Smooth muscle cell (in vitro differentiated cells): ENCODE data around the gene TNRC6A. TPM values are rescaled to one million over a fixed set of nuclear protein-coding genes. Genes with fewer than 3 reads are reported as not detected.

ENCODE experiments used
- DNase-seq: peaks from one replicate; lab custom pipeline; 2025; ENCODE audit not compliant: unreplicated experiment; lab: John Stamatoyannopoulos, UW
- H2AFZ ChIP-seq: fragments of 200-600 bp; sonication (generic); 2 replicates; pipeline ENCODE4 v1.6.0; 2016; ENCODE audit warnings: antibody characterized with exemption, low read depth, mild to moderate bottlenecking
- H3F3A ChIP-seq: fragments of 200-600 bp; sonication (generic); 2 replicates; pipeline ENCODE4 v1.6.0; 2017; ENCODE audit warnings: antibody characterized with exemption, low read depth
- H3K27ac ChIP-seq: fragments of 200-600 bp; sonication (generic); 2 replicates; pipeline ENCODE4 v1.5.1; 2016; ENCODE audit warnings: low read depth, mild to moderate bottlenecking
- H3K27me3 ChIP-seq: fragments of 200-600 bp; sonication (generic); 2 replicates; pipeline ENCODE4 v1.6.1; 2016; ENCODE audit warnings: low read depth, mild to moderate bottlenecking
- H3K36me3 ChIP-seq: fragments of 200-600 bp; sonication (generic); 2 replicates; pipeline ENCODE4 v1.5.1; 2016; ENCODE audit warnings: low read depth
- H3K4me1 ChIP-seq: fragments of 200-600 bp; sonication (generic); 2 replicates; pipeline ENCODE4 v1.5.1; 2016; ENCODE audit warnings: low read depth
- H3K4me2 ChIP-seq: fragments of 200-600 bp; sonication (generic); 2 replicates; pipeline ENCODE4 v1.6.0; 2016; ENCODE audit warnings: mild to moderate bottlenecking
- H3K4me3 ChIP-seq: fragments of 200-600 bp; sonication (generic); 2 replicates; pipeline ENCODE4 v1.5.1; 2016; ENCODE audit warnings: mild to moderate bottlenecking
- H3K79me2 ChIP-seq: fragments of 200-600 bp; sonication (generic); 2 replicates; pipeline ENCODE4 v1.6.0; 2016; ENCODE audit warnings: low read depth, mild to moderate bottlenecking
- H3K9ac ChIP-seq: fragments of 200-600 bp; sonication (generic); 2 replicates; pipeline ENCODE4 v1.6.0; 2016; ENCODE audit warnings: low read depth
- H3K9me3 ChIP-seq: fragments of 200-600 bp; sonication (generic); replicated peaks from 2 replicates; pipeline ENCODE4 v1.5.1; 2016; ENCODE audit warnings: low read depth
- H4K20me1 ChIP-seq: fragments of 200-600 bp; sonication (generic); 2 replicates; pipeline ENCODE4 v1.6.0; 2016; ENCODE audit warnings: low read depth
- WGBS: methylation state at CpG from one replicate; pipeline ENCODE4 v1.1.7; 2016; ENCODE audit warnings: low lambda C conversion rate; 5-methylcytosine and 5-hydroxymethylcytosine counted together
- polyA plus RNA-seq: library from polyadenylated mRNA; unstranded; fragments of >200 nt; fragmentation: Nextera tagmentation; extraction: Ambion mirVana; gene quantifications from 2 replicates; pipeline ENCODE4 v1.2.1, GENCODE V29; 2016
- total RNA-seq: library from RNA; depleted of rRNA; stranded (reverse); fragments of >200 nt; gene quantifications from 2 replicates; pipeline ENCODE4 v1.2.3, GENCODE V29; 2014
- TF ChIP-seq, protein P1 (sequence below): fragments of 200-600 bp; sonication (generic); IDR thresholded peaks from 2 replicates; pipeline ENCODE4 v1.5.1; 2017; ENCODE audit warnings: borderline replicate concordance, mild to moderate bottlenecking, antibody characterized with exemption; ENCODE audit not compliant: insufficient read depth, poor library complexity, severe bottlenecking

The TNRC6A gene
- total and polyA plus RNA-seq, 2 experiments from 2014 or later = 14.6 to 30.3 TPM

DNA sequence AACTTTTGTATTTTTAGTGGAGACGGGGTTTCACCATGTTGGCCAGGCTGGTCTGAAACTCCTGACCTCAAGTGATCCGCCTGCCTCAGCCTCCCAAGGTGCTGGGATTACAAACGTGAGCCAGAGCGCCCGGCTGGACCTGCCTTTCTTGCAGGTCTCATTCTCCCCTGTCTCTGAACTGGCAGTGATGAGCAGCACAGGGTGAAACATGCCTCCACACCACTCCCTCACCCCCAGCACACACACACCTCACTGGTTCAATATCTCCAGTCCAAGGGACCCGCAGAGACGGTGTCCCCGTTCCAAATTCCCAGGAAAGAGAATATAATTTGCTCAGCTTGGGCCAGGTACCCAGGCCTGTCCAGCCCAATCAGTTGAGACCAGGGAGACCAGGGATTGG is 139.6 kb downstream of the TNRC6A start:
- DNase-seq = no peak
- Histone ChIP-seq H3K4me2 (no peak overlapping the region), H3K36me3 (no peaks in the 10 kb centered on the region), H3K27ac (no peak overlapping the region), H2AFZ (no peak overlapping the region), H3F3A (no peaks in the 10 kb centered on the region), H4K20me1 (no peaks in the 10 kb centered on the region), H3K4me3 (no peak overlapping the region), H3K79me2 (no peaks in the 10 kb centered on the region), H3K27me3 (no peaks in the 10 kb centered on the region), H3K9me3 (no peaks in the 10 kb centered on the region), H3K9ac (no peak overlapping the region), H3K4me1 (no peaks in the 10 kb centered on the region)
- 86% methylated on average over 8 of the region's 8 CpGs for WGBS
- TF ChIP-seq, protein P1, sequence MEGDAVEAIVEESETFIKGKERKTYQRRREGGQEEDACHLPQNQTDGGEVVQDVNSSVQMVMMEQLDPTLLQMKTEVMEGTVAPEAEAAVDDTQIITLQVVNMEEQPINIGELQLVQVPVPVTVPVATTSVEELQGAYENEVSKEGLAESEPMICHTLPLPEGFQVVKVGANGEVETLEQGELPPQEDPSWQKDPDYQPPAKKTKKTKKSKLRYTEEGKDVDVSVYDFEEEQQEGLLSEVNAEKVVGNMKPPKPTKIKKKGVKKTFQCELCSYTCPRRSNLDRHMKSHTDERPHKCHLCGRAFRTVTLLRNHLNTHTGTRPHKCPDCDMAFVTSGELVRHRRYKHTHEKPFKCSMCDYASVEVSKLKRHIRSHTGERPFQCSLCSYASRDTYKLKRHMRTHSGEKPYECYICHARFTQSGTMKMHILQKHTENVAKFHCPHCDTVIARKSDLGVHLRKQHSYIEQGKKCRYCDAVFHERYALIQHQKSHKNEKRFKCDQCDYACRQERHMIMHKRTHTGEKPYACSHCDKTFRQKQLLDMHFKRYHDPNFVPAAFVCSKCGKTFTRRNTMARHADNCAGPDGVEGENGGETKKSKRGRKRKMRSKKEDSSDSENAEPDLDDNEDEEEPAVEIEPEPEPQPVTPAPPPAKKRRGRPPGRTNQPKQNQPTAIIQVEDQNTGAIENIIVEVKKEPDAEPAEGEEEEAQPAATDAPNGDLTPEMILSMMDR = no peak

DNA sequence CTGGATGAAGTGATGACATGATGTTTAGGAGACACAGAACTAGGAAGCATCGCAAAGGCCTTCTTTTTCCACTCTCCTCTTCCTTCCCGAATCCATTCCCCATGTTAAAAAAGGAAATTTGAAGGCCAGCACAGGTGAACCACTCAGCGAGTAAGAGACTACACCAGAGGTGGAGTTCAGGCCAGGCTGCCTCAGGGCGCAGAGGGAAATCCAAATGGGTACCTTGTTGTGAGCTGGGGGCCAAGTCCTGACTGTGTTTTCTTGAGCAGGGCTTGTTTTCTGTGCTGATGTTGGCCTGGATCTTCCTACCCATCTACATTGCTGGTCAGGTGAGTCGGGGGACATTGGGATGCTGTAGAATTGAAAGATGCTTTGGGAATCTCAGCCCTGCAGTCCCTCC is 142.4 kb downstream of the TNRC6A start:
- Histone ChIP-seq H3K4me3 (no peak overlapping the region), H3K27me3 (peaks cover 4% of the 10 kb centered on the region), H3F3A (no peaks in the 10 kb centered on the region), H3K4me1 (no peaks in the 10 kb centered on the region), H3K4me2 (no peak overlapping the region), H3K79me2 (no peaks in the 10 kb centered on the region), H2AFZ (no peak overlapping the region), H3K27ac (no peak overlapping the region), H3K9ac (no peak overlapping the region), H3K36me3 (no peaks in the 10 kb centered on the region), H4K20me1 (no peaks in the 10 kb centered on the region), H3K9me3 (no peaks in the 10 kb centered on the region)
- no peak for DNase-seq
- WGBS = 98% methylated on average over 5 of the region's 5 CpGs
- TF ChIP-seq, protein P1 = no peak

DNA sequence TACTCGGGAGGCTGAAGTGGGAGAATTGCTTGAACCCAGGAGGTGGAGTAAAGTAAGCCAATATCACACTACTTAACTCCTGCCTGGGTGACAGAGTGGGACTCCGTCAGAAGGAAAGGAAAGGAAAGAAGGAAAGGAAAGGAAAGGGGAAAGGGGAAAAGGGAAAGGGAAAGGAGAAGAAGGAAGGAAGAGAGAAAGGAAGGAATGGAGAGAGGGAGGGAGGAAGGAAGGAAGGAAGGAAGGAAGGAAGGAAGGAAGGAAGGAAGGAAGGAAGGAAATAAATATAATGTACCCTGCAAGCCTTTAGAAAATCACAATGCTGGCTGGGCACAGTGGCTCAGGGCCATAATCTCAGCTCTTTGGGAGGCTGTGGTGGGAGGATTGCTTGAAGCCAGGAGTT is 143.6 kb downstream of the TNRC6A start:
- H3K79me2 ChIP-seq = no peaks in the 10 kb centered on the region
- H4K20me1 ChIP-seq = no peaks in the 10 kb centered on the region
- no peak overlapping the region for H3K27ac ChIP-seq
- H3K9ac ChIP-seq = no peak overlapping the region
- no peaks in the 10 kb centered on the region for H3F3A ChIP-seq
- H3K4me3 ChIP-seq = no peak overlapping the region
- H3K27me3 ChIP-seq = peaks cover 4% of the 10 kb centered on the region
- H3K36me3 ChIP-seq = no peaks in the 10 kb centered on the region
- DNase-seq = no peak
- no peaks in the 10 kb centered on the region for H3K9me3 ChIP-seq
- WGBS = 78% methylated on average over 2 of the region's 2 CpGs
- no peak overlapping the region for H2AFZ ChIP-seq
- no peaks in the 10 kb centered on the region for H3K4me1 ChIP-seq
- TF ChIP-seq, protein P1 = no peak
- no peak overlapping the region for H3K4me2 ChIP-seq

DNA sequence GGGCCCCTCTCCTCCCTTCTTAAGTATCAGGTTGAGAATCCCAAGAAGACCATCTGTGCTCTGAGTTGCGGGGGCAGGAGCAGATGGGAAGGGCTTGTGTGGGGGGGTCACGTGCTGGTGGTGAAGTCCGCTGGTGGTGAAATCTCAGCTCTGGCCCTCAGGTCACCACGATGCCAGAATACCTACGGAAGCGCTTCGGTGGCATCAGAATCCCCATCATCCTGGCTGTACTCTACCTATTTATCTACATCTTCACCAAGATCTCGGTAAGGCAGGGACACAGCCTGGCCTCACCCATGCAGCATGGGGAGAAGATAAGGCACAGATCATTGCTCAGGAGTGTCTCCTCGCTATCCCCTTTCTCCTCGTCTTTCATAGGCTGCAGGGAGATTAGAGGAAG is 146.0 kb downstream of the TNRC6A start:
- H3K27me3 ChIP-seq = peaks cover 4% of the 10 kb centered on the region
- no peaks in the 10 kb centered on the region for H3K9me3 ChIP-seq
- H4K20me1 ChIP-seq = no peaks in the 10 kb centered on the region
- H3F3A ChIP-seq = no peaks in the 10 kb centered on the region
- DNase-seq = no peak
- TF ChIP-seq, protein P1 = no peak
- no peak overlapping the region for H3K4me2 ChIP-seq
- H3K4me3 ChIP-seq = no peak overlapping the region
- no peaks in the 10 kb centered on the region for H3K36me3 ChIP-seq
- no peaks in the 10 kb centered on the region for H3K79me2 ChIP-seq
- no peak overlapping the region for H3K9ac ChIP-seq
- WGBS = 91% methylated on average over 10 of the region's 10 CpGs
- H2AFZ ChIP-seq = no peak overlapping the region
- no peaks in the 10 kb centered on the region for H3K4me1 ChIP-seq
- no peak overlapping the region for H3K27ac ChIP-seq
